IMR-90 (cell line): ENCODE data around the gene TFPI. TPM values are rescaled to one million over a fixed set of nuclear protein-coding genes. Genes with fewer than 3 reads are reported as not detected.

ENCODE experiments used
- ATAC-seq: fragments of 200-7000 bp; cut with Tn5 transposase; 2 replicates; pipeline ENCODE4 v1.9.1; 2020; ENCODE audit warnings: low read depth, mild to moderate bottlenecking, moderate library complexity
- BruUV-seq: library from RNA; stranded (reverse); fragments of 400-500 nt; replicated peaks from 2 replicates; lab custom pipeline; 2021; lab: Mats Ljungman, UMichigan
- CTCF ChIA-PET: fragments of 300-600 bp; formaldehyde crosslinking; extraction: SDS; loops from one replicate; lab custom pipeline; 2021; ENCODE audit warnings: antibody characterized with exemption; lab: Yijun Ruan, JAX
- POLR2A ChIA-PET: fragments of 300-600 bp; sonication (Branson Sonifier 250); formaldehyde crosslinking; loops from one replicate; lab custom pipeline; 2022; ENCODE audit warnings: antibody characterized with exemption; ENCODE audit not compliant: unreplicated experiment; lab: Charles Lee
- DNase-seq: peaks from one replicate; pipeline ENCODE4 v3.0.0; 2013
- H2AFZ ChIP-seq: replicated peaks from 2 replicates; pipeline ENCODE3; 2013; ENCODE audit warnings: low read length, mild to moderate bottlenecking; ENCODE audit not compliant: poor library complexity
- H2AK5ac ChIP-seq: 2 replicates; pipeline ENCODE4 v1.6.1; 2013; ENCODE audit warnings: low read depth, low read length, inconsistent platforms
- H2AK9ac ChIP-seq: replicated peaks from 2 replicates; pipeline ENCODE3; 2013; ENCODE audit warnings: mild to moderate bottlenecking, low read depth, low read length, moderate library complexity; ENCODE audit not compliant: poor library complexity
- H2BK120ac ChIP-seq: 2 replicates; pipeline ENCODE4 v1.6.1; 2013; ENCODE audit warnings: low read depth, low read length, inconsistent platforms
- H2BK15ac ChIP-seq: 3 replicates; pipeline ENCODE4 v1.6.1; 2013; ENCODE audit warnings: low read depth, low read length, inconsistent platforms
- H2BK20ac ChIP-seq: 2 replicates; pipeline ENCODE4 v1.6.1; 2013; ENCODE audit warnings: low read depth, mild to moderate bottlenecking, inconsistent platforms, low read length, moderate library complexity
- H2BK5ac ChIP-seq: 2 replicates; pipeline ENCODE4 v1.6.1; 2013; ENCODE audit warnings: mild to moderate bottlenecking, low read depth, low read length, inconsistent platforms; ENCODE audit not compliant: poor library complexity, severe bottlenecking
- H3K14ac ChIP-seq: replicated peaks from 2 replicates; pipeline ENCODE4 v1.6.1; 2013; ENCODE audit warnings: low read depth, low read length, inconsistent platforms
- H3K18ac ChIP-seq: 2 replicates; pipeline ENCODE4 v1.6.1; 2013; ENCODE audit warnings: low read depth, low read length, control low read depth
- H3K23ac ChIP-seq: 2 replicates; pipeline ENCODE4 v1.6.1; 2013; ENCODE audit warnings: low read depth, low read length, inconsistent platforms
- H3K27ac ChIP-seq: 2 replicates; pipeline ENCODE4 v1.5.1; 2013; ENCODE audit warnings: mild to moderate bottlenecking, control low read depth, low read length; ENCODE audit not compliant: insufficient read depth
- H3K27me3 ChIP-seq: 2 replicates; pipeline ENCODE4 v1.6.1; 2013; ENCODE audit warnings: low read length; ENCODE audit not compliant: control insufficient read depth, insufficient read depth
- H3K36me3 ChIP-seq: 2 replicates; pipeline ENCODE4 v1.6.1; 2013; ENCODE audit warnings: low read length, mixed read lengths; ENCODE audit not compliant: control insufficient read depth, insufficient read depth
- H3K4ac ChIP-seq: 2 replicates; pipeline ENCODE4 v1.6.1; 2013; ENCODE audit warnings: low read depth, low read length, inconsistent platforms
- H3K4me1 ChIP-seq: 2 replicates; pipeline ENCODE4 v1.6.1; 2013; ENCODE audit warnings: low read length, mixed read lengths; ENCODE audit not compliant: control insufficient read depth, insufficient read depth
- H3K4me2 ChIP-seq: 2 replicates; pipeline ENCODE4 v1.6.1; 2013; ENCODE audit warnings: low read depth, mild to moderate bottlenecking, control low read depth, low read length, moderate library complexity
- H3K4me3 ChIP-seq: 2 replicates; pipeline ENCODE4 v1.5.1; 2013; ENCODE audit warnings: low read depth, mild to moderate bottlenecking, control low read depth, low read length, moderate library complexity; ENCODE audit not compliant: insufficient read depth
- H3K56ac ChIP-seq: 2 replicates; pipeline ENCODE4 v1.6.1; 2013; ENCODE audit warnings: low read length, inconsistent platforms; ENCODE audit not compliant: insufficient read depth; ENCODE audit errors: extremely low read depth
- H3K79me1 ChIP-seq, 2 experiments: 2 replicates each; pipeline ENCODE4 v1.6.1; 2013; ENCODE audit warnings: low read length in 2 of 2, inconsistent platforms in 1 of 2, low read depth in 1 of 2
- H3K9ac ChIP-seq: 2 replicates; pipeline ENCODE4 v1.6.1; 2013; ENCODE audit warnings: low read depth, low read length, control low read depth
- H3K9me1 ChIP-seq: 2 replicates; pipeline ENCODE4 v1.6.1; 2013; ENCODE audit warnings: low read length, inconsistent platforms; ENCODE audit not compliant: insufficient read depth
- H3K9me3 ChIP-seq: 2 replicates; pipeline ENCODE4 v1.6.1; 2013; ENCODE audit warnings: low read length; ENCODE audit not compliant: control insufficient read depth, insufficient read depth
- H4K20me1 ChIP-seq: 2 replicates; pipeline ENCODE4 v1.6.1; 2013; ENCODE audit warnings: low read length, inconsistent platforms; ENCODE audit not compliant: insufficient read depth
- H4K5ac ChIP-seq: 2 replicates; pipeline ENCODE4 v1.6.1; 2013; ENCODE audit warnings: mild to moderate bottlenecking, low read depth, low read length, control low read depth
- H4K8ac ChIP-seq, 2 experiments: 2 replicates each; pipeline ENCODE4 v1.6.1; 2013; ENCODE audit warnings: low read depth in 2 of 2, low read length in 2 of 2, control low read depth in 1 of 2, inconsistent platforms in 1 of 2
- H4K91ac ChIP-seq: 2 replicates; pipeline ENCODE4 v1.6.1; 2013; ENCODE audit warnings: low read depth, low read length, inconsistent platforms; ENCODE audit not compliant: insufficient read depth
- BHLHE40 ChIP-seq: fragments of 150-350 bp; IDR thresholded peaks from 2 replicates; pipeline ENCODE4 v1.6.1; 2016; ENCODE audit warnings: mild to moderate bottlenecking, low read depth, low read length
- FOS ChIP-seq: fragments of 150-350 bp; IDR thresholded peaks from 2 replicates; pipeline ENCODE4 v1.6.1; 2016; ENCODE audit warnings: low read depth, low read length
- POLR2A ChIP-seq: IDR thresholded peaks from 2 replicates; pipeline ENCODE4 v1.6.1; 2012; ENCODE audit warnings: mild to moderate bottlenecking, low read depth, low read length
- RAD21 ChIP-seq: IDR thresholded peaks from 2 replicates; pipeline ENCODE4 v1.6.1; 2012; ENCODE audit warnings: low read length, improper control_type of control experiment
- SMC3 ChIP-seq: fragments of 150-350 bp; IDR thresholded peaks from 2 replicates; pipeline ENCODE4 v1.6.1; 2016; ENCODE audit warnings: low read depth, mild to moderate bottlenecking, antibody characterized with exemption, low read length, moderate library complexity
- WGBS, 2 experiments: methylation state at CpG; one replicate each; pipeline versions ENCODE4 v1.1.5 to v1.1.7; 2013; ENCODE audit warnings: missing lambda C conversion rate in 2 of 2; ENCODE audit not compliant: insufficient read length in 1 of 2; ENCODE audit errors: extremely low coverage in 2 of 2; 5-methylcytosine and 5-hydroxymethylcytosine counted together
- dilution Hi-C: fragments of 300-500 bp; cut with HindIII; formaldehyde crosslinking; loops from one replicate; pipeline ENCODE4 v1.14.3; 2018; ENCODE audit warnings: low sequenced_read_pairs; ENCODE audit not compliant: unreplicated experiment
- in situ Hi-C: fragments of 300-500 bp; cut with MboI; formaldehyde crosslinking; loops from 3 replicates; pipeline ENCODE4 v1.14.3; 2019; ENCODE audit warnings: low sequenced_read_pairs, inconsistent platforms, mixed read lengths
- intact Hi-C: fragments of 100-400 bp; cut with micrococcal nuclease; formaldehyde crosslinking; loops from 2 replicates; pipeline ENCODE4 v1.10.0; 2022
- polyA plus RNA-seq, 3 experiments: library from polyadenylated mRNA; depleted of rRNA; stranded (reverse); fragments of >200 nt; gene quantifications; 2 replicates each; pipeline ENCODE4 v1.2.3, GENCODE V29; 2012; ENCODE audit warnings: low replicate concordance in 1 of 3
- total RNA-seq: library from RNA; depleted of rRNA; stranded (reverse); fragments of >200 nt; gene quantifications from 2 replicates; pipeline ENCODE4 v1.2.3, GENCODE V29; 2012

Gene TFPI
- total and polyA plus RNA-seq, 2 of the 4 experiments (the other 2 are of a cell fraction) = 33.9 to 83.0 TPM

GRCh38 chr2:187593697-187594096 is 39.5 kb upstream of the TFPI start:
- ChIA-PET POLR2A (interaction anchor here (0.5 kb wide), 1 partner anchor 1872 kb away, joined by 3 read pairs; no protein-coding TSS in a partner anchor), CTCF (interaction anchor here (1.3 to 1.9 kb wide), 3 partner anchors 13 to 1818 kb away, joined by 3 to 5 read pairs (median 3); no protein-coding TSS in a partner anchor)
- Histone ChIP-seq H3K9me1 (no peaks in the 10 kb centered on the region), H3K79me1 (no peaks in the 10 kb centered on the region), H2BK5ac (no peak overlapping the region), H3K4ac (no peak overlapping the region), H3K27me3 (no peaks in the 10 kb centered on the region; the same call in 1 of the 2 replicates), H4K8ac (0 out of 4 replicates have a peak overlapping the region, but pooled peaks of 1 of the 2 experiments have one; percentile 15), H4K91ac (no peak overlapping the region; the same call in 1 of the 2 replicates), H3K4me2 (no peak overlapping the region), H2AK5ac (no peak overlapping the region), H2BK20ac (no peak overlapping the region; the same call in 1 of the 2 replicates), H3K9ac (no peak overlapping the region), H3K56ac (no peak overlapping the region), H3K4me3 (no peak overlapping the region), H3K4me1 (peaks cover 2% of the 10 kb centered on the region; the same call in 1 of the 2 replicates), H2AFZ (no peak overlapping the region), H3K14ac (peak overlapping the region; percentile 33), H3K18ac (no peak overlapping the region; the same call in 1 of the 2 replicates), H3K36me3 (no peaks in the 10 kb centered on the region), H3K9me3 (no peaks in the 10 kb centered on the region), H2AK9ac (no peak overlapping the region), H2BK15ac (no peak overlapping the region), H3K23ac (no peak overlapping the region), H3K27ac (no peak overlapping the region), H2BK120ac (peak overlapping the region; percentile 67), H4K5ac (no peak overlapping the region), H4K20me1 (no peaks in the 10 kb centered on the region)
- WGBS, 2 experiments = no CpG with 5 or more reads among the region's 1 CpG
- in situ Hi-C loops = loop anchor here (10.0 kb wide), 1 partner anchor 911 kb away; no protein-coding TSS in a partner anchor
- ATAC-seq = peak; percentile 74
- dilution Hi-C loops = no loop called here
- peak; percentile 64 for DNase-seq
- TF ChIP-seq BHLHE40 (no peak), FOS (no peak), SMC3 (no peak), RAD21 (no peak), POLR2A (no peak)
- BruUV-seq = no TSS peak
- intact Hi-C loops = loop anchor here (1.0 kb wide), 1 partner anchor 698 kb away; the partner anchor contains the start of gene GULP1
